ENCODE measurements around the gene PROC.

Gene PROC

DNA sequence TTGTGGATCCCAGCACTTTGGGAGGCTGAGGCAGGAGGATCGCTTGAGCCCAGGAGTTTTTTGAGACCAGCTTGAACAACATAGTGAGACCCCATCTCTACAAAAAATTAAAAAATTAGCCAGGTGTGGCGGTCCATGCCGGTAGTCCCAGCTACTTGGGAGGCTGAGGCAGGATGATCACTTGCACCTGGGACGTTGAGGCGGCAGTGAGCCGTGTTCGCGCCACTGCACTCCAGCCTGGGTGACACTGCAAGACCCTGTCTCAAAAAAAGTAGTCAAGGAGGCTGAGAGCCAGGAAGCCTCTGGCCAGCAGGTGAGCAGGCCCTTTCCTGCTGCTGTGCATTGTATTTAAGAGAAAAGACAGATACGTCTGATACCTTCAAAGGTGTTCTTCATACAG, 11.1 kb upstream of the PROC start (continued):
- TF ChIP-seq, protein P1, sequence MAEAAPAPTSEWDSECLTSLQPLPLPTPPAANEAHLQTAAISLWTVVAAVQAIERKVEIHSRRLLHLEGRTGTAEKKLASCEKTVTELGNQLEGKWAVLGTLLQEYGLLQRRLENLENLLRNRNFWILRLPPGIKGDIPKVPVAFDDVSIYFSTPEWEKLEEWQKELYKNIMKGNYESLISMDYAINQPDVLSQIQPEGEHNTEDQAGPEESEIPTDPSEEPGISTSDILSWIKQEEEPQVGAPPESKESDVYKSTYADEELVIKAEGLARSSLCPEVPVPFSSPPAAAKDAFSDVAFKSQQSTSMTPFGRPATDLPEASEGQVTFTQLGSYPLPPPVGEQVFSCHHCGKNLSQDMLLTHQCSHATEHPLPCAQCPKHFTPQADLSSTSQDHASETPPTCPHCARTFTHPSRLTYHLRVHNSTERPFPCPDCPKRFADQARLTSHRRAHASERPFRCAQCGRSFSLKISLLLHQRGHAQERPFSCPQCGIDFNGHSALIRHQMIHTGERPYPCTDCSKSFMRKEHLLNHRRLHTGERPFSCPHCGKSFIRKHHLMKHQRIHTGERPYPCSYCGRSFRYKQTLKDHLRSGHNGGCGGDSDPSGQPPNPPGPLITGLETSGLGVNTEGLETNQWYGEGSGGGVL (tag by site-specific recombination; IDR thresholded peaks at IDR 0.05), result no peak
- TF ChIP-seq ZNF341 (tag by site-specific recombination; IDR thresholded peaks at IDR 0.05; ENCODE audit: low read depth) (no peak), ZNF157 (tag by site-specific recombination; IDR thresholded peaks at IDR 0.05) (no peak), ZNF16 (tag by site-specific recombination; IDR thresholded peaks at IDR 0.05; ENCODE audit: low read depth) (no peak), GLIS2 (tag by site-specific recombination; IDR thresholded peaks at IDR 0.05) (no peak), SP7 (tag by site-specific recombination; IDR thresholded peaks at IDR 0.05) (no peak), ZNF133 (tag by site-specific recombination; IDR thresholded peaks at IDR 0.05) (no peak), ZNF843 (tag by site-specific recombination; IDR thresholded peaks at IDR 0.05) (no peak)

DNA sequence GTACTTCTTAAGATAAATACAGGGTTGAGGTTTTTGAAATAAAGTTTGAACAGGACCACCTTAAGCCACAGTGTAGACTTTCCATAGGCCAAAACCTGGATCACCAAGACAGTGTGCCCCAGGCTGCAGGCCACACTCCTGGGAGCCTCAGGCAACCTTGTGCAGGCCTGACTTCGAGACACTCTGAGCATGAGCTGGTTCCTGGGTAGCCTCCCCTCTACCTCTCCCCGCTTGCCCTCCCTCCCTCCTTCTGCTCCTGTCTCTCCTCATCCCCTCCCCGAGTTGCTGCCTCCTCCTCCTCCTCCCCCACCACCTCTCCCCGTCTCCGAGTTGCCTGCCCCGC, 10.6 kb upstream of the PROC start:
- H3K9me3 ChIP-seq (ENCODE audit: control insufficient read depth, insufficient read depth, low read depth, low read length), result no peaks in the 10 kb centered on the region
- peaks cover 6% of the 10 kb centered on the region for H3K4me1 ChIP-seq (ENCODE audit: control insufficient read depth, insufficient read depth, low read length)
- ChIA-PET POLR2A (interaction anchor here (1.0 to 1.8 kb wide), 2 partner anchors 9 to 19 kb away, joined by 5 to 7 read pairs; partner anchors contain the start of gene MAP3K2), CTCF (no interaction called here)
- H3K4me3 ChIP-seq (ENCODE audit: low read depth, low read length), result no peak overlapping the region
- H3K36me3 ChIP-seq (ENCODE audit: control insufficient read depth in 2 of 2, insufficient read depth in 1 of 2, low read length in 2 of 2), result no peaks in the 10 kb centered on the region
- H3K27ac ChIP-seq (ENCODE audit: extremely low read depth, low read depth, low read length), result peak overlapping the region; percentile 53; the same call in 1 of the 2 replicates
- no peak for TF ChIP-seq BCL11A (tag by site-specific recombination; IDR thresholded peaks at IDR 0.05; ENCODE audit: low read depth)
- no peak for TF ChIP-seq ZNF701 (tag by site-specific recombination; IDR thresholded peaks at IDR 0.05)
- no peak for TF ChIP-seq ZNF785 (tag by site-specific recombination; IDR thresholded peaks at IDR 0.05)
- TF ChIP-seq ZNF423 (tag by site-specific recombination; IDR thresholded peaks at IDR 0.05), result no peak
- TF ChIP-seq ZNF510 (tag by site-specific recombination; IDR thresholded peaks at IDR 0.05; ENCODE audit: insufficient replicate concordance), result no peak
- TF ChIP-seq, protein P2, sequence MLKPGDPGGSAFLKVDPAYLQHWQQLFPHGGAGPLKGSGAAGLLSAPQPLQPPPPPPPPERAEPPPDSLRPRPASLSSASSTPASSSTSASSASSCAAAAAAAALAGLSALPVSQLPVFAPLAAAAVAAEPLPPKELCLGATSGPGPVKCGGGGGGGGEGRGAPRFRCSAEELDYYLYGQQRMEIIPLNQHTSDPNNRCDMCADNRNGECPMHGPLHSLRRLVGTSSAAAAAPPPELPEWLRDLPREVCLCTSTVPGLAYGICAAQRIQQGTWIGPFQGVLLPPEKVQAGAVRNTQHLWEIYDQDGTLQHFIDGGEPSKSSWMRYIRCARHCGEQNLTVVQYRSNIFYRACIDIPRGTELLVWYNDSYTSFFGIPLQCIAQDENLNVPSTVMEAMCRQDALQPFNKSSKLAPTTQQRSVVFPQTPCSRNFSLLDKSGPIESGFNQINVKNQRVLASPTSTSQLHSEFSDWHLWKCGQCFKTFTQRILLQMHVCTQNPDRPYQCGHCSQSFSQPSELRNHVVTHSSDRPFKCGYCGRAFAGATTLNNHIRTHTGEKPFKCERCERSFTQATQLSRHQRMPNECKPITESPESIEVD (tag by site-specific recombination; IDR thresholded peaks at IDR 0.05), result no peak
- TF ChIP-seq, protein P1 (tag by site-specific recombination; IDR thresholded peaks at IDR 0.05), result peak; percentile 97
- no peak for TF ChIP-seq HOXA7 (CRISPR knock-in tag; IDR thresholded peaks at IDR 0.05; ENCODE audit: borderline replicate concordance)
- TF ChIP-seq, protein P3, sequence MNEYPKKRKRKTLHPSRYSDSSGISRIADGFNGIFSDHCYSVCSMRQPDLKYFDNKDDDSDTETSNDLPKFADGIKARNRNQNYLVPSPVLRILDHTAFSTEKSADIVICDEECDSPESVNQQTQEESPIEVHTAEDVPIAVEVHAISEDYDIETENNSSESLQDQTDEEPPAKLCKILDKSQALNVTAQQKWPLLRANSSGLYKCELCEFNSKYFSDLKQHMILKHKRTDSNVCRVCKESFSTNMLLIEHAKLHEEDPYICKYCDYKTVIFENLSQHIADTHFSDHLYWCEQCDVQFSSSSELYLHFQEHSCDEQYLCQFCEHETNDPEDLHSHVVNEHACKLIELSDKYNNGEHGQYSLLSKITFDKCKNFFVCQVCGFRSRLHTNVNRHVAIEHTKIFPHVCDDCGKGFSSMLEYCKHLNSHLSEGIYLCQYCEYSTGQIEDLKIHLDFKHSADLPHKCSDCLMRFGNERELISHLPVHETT (tag by site-specific recombination; IDR thresholded peaks at IDR 0.05), result no peak
- TF ChIP-seq, protein P4, sequence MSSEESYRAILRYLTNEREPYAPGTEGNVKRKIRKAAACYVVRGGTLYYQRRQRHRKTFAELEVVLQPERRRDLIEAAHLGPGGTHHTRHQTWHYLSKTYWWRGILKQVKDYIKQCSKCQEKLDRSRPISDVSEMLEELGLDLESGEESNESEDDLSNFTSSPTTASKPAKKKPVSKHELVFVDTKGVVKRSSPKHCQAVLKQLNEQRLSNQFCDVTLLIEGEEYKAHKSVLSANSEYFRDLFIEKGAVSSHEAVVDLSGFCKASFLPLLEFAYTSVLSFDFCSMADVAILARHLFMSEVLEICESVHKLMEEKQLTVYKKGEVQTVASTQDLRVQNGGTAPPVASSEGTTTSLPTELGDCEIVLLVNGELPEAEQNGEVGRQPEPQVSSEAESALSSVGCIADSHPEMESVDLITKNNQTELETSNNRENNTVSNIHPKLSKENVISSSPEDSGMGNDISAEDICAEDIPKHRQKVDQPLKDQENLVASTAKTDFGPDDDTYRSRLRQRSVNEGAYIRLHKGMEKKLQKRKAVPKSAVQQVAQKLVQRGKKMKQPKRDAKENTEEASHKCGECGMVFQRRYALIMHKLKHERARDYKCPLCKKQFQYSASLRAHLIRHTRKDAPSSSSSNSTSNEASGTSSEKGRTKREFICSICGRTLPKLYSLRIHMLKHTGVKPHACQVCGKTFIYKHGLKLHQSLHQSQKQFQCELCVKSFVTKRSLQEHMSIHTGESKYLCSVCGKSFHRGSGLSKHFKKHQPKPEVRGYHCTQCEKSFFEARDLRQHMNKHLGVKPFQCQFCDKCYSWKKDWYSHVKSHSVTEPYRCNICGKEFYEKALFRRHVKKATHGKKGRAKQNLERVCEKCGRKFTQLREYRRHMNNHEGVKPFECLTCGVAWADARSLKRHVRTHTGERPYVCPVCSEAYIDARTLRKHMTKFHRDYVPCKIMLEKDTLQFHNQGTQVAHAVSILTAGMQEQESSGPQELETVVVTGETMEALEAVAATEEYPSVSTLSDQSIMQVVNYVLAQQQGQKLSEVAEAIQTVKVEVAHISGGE (tag by site-specific recombination; conservative IDR thresholded peaks at IDR 0.05; ENCODE audit: low read depth), result no peak
- peak; percentile 56 for TF ChIP-seq KLF9 (tag by site-specific recombination; IDR thresholded peaks at IDR 0.05; ENCODE audit: low read depth)
- TF ChIP-seq, protein P5, sequence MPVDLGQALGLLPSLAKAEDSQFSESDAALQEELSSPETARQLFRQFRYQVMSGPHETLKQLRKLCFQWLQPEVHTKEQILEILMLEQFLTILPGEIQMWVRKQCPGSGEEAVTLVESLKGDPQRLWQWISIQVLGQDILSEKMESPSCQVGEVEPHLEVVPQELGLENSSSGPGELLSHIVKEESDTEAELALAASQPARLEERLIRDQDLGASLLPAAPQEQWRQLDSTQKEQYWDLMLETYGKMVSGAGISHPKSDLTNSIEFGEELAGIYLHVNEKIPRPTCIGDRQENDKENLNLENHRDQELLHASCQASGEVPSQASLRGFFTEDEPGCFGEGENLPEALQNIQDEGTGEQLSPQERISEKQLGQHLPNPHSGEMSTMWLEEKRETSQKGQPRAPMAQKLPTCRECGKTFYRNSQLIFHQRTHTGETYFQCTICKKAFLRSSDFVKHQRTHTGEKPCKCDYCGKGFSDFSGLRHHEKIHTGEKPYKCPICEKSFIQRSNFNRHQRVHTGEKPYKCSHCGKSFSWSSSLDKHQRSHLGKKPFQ (tag by site-specific recombination; IDR thresholded peaks at IDR 0.05), result no peak
- TF ChIP-seq, protein P6, sequence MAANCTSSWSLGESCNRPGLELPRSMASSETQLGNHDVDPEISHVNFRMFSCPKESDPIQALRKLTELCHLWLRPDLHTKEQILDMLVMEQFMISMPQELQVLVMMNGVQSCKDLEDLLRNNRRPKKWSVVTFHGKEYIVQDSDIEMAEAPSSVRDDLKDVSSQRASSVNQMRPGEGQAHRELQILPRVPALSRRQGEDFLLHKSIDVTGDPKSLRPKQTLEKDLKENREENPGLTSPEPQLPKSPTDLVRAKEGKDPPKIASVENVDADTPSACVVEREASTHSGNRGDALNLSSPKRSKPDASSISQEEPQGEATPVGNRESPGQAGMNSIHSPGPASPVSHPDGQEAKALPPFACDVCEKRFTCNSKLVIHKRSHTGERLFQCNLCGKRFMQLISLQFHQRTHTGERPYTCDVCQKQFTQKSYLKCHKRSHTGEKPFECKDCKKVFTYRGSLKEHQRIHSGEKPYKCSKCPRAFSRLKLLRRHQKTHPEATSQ (tag by site-specific recombination; IDR thresholded peaks at IDR 0.05), result no peak
- no peak for TF ChIP-seq ZNF24 (tag by site-specific recombination; IDR thresholded peaks at IDR 0.05)
- TF ChIP-seq BCL11B (tag by site-specific recombination; IDR thresholded peaks at IDR 0.05; ENCODE audit: low read depth), result no peak

Measured in HEK293 (cell line).